Mesenchymal stem cell (in vitro differentiated cells and primary cell): Measurements from ENCODE around the gene DOCK8.
"Not testable (repeated sequence)": the region's sequence is repeated elsewhere in the genome, so short reads cannot be mapped to it uniquely, and the experiment has no call there.

ENCODE experiments used
- DNase-seq: peaks from one replicate; pipeline ENCODE4 v3.0.0-alpha.2; 2013
- H2AFZ ChIP-seq: one replicate; pipeline ENCODE4 v1.6.1; 2013; ENCODE audit warnings: low read depth, mild to moderate bottlenecking, control low read depth, inconsistent platforms, low read length, moderate library complexity
- H2AK5ac ChIP-seq: 2 replicates; pipeline ENCODE4 v1.6.1; 2013; ENCODE audit warnings: low read length, moderate library complexity, mild to moderate bottlenecking, inconsistent platforms; ENCODE audit not compliant: severe bottlenecking
- H2BK120ac ChIP-seq: one replicate; pipeline ENCODE4 v1.6.1; 2013; ENCODE audit warnings: low read depth, mild to moderate bottlenecking, inconsistent platforms, low read length, moderate library complexity
- H2BK12ac ChIP-seq, 2 experiments: one replicate each; pipeline ENCODE4 v1.6.1; 2013; ENCODE audit warnings: inconsistent platforms in 2 of 2, low read length in 2 of 2, mild to moderate bottlenecking in 2 of 2, moderate library complexity in 2 of 2, control low read depth in 1 of 2
- H2BK15ac ChIP-seq: one replicate; pipeline ENCODE4 v1.6.1; 2013; ENCODE audit warnings: mild to moderate bottlenecking, low read depth, inconsistent platforms; ENCODE audit not compliant: poor library complexity, severe bottlenecking
- H2BK5ac ChIP-seq: 2 replicates; pipeline ENCODE4 v1.6.1; 2013; ENCODE audit warnings: low read depth, mild to moderate bottlenecking, low read length, control low read depth, inconsistent platforms; ENCODE audit not compliant: poor library complexity, severe bottlenecking
- H3K14ac ChIP-seq, 2 experiments: one replicate each; pipeline ENCODE4 v1.6.1; 2013; ENCODE audit warnings: inconsistent platforms in 2 of 2, low read length in 2 of 2, control low read depth in 1 of 2, mild to moderate bottlenecking in 1 of 2, moderate library complexity in 1 of 2
- H3K18ac ChIP-seq, 2 experiments: one replicate each; pipeline ENCODE4 v1.6.1; 2013; ENCODE audit warnings: inconsistent platforms in 2 of 2, low read length in 2 of 2, control low read depth in 1 of 2, low read depth in 1 of 2, mild to moderate bottlenecking in 1 of 2
- H3K23ac ChIP-seq, 2 experiments: one replicate each; pipeline ENCODE4 v1.6.1; 2013; ENCODE audit warnings: inconsistent platforms in 2 of 2, low read length in 2 of 2, mild to moderate bottlenecking in 2 of 2, moderate library complexity in 2 of 2, control low read depth in 1 of 2
- H3K27ac ChIP-seq: 2 replicates; pipeline ENCODE4 v1.5.1; 2013; ENCODE audit warnings: mild to moderate bottlenecking, moderate library complexity, low read length, control low read depth, inconsistent platforms; ENCODE audit not compliant: poor library complexity, severe bottlenecking
- H3K27me3 ChIP-seq, 2 experiments: 2 replicates each; pipeline versions ENCODE4 v1.6.1 to v1.7.0; 2013; ENCODE audit warnings: low read length in 2 of 2, mild to moderate bottlenecking in 2 of 2, moderate library complexity in 2 of 2, control low read depth in 1 of 2, inconsistent platforms in 1 of 2; ENCODE audit not compliant: control insufficient read depth in 1 of 2, insufficient read depth in 1 of 2
- H3K36me3 ChIP-seq, 2 experiments: 2 replicates each; pipeline versions ENCODE4 v1.6.1 to v1.7.0; 2013; ENCODE audit warnings: low read length in 2 of 2, control low read depth in 1 of 2, inconsistent platforms in 1 of 2, low read depth in 1 of 2, mild to moderate bottlenecking in 1 of 2; ENCODE audit not compliant: insufficient read depth in 2 of 2, control insufficient read depth in 1 of 2
- H3K4ac ChIP-seq, 2 experiments: one replicate each; pipeline ENCODE4 v1.6.1; 2013; ENCODE audit warnings: inconsistent platforms in 2 of 2, low read length in 2 of 2, mild to moderate bottlenecking in 2 of 2, moderate library complexity in 2 of 2, control low read depth in 1 of 2, low read depth in 1 of 2
- H3K4me1 ChIP-seq: 2 replicates; pipeline ENCODE4 v1.6.1; 2013; ENCODE audit warnings: low read depth, low read length, control low read depth; ENCODE audit not compliant: control insufficient read depth, insufficient read depth
- H3K4me2 ChIP-seq: 2 replicates; pipeline ENCODE4 v1.6.1; 2013; ENCODE audit warnings: low read length, mild to moderate bottlenecking, inconsistent platforms; ENCODE audit not compliant: poor library complexity, severe bottlenecking
- H3K4me3 ChIP-seq, 2 experiments: 2 replicates each; pipeline versions ENCODE4 v1.5.1 to v1.7.0; 2013; ENCODE audit warnings: low read length in 2 of 2, mild to moderate bottlenecking in 2 of 2, control low read depth in 1 of 2, low read depth in 1 of 2; ENCODE audit not compliant: insufficient read depth in 1 of 2
- H3K79me1 ChIP-seq: replicated peaks from 2 replicates; pipeline ENCODE4 v1.6.1; 2013; ENCODE audit warnings: mild to moderate bottlenecking, control low read depth, low read length, inconsistent platforms; ENCODE audit not compliant: poor library complexity, severe bottlenecking
- H3K9ac ChIP-seq: 2 replicates; pipeline ENCODE4 v1.7.0; 2013; ENCODE audit warnings: mild to moderate bottlenecking, low read length, moderate library complexity
- H3K9me3 ChIP-seq: 2 replicates; pipeline ENCODE4 v1.7.0; 2013; ENCODE audit warnings: mild to moderate bottlenecking, low read length; ENCODE audit not compliant: control insufficient read depth
- H4K8ac ChIP-seq: one replicate; pipeline ENCODE4 v1.6.1; 2013; ENCODE audit warnings: inconsistent platforms, mild to moderate bottlenecking, low read length, moderate library complexity
- H4K91ac ChIP-seq: one replicate; pipeline ENCODE4 v1.6.1; 2013; ENCODE audit warnings: mild to moderate bottlenecking, low read length, inconsistent platforms
- WGBS: methylation state at CpG from one replicate; pipeline ENCODE4 v1.1.7; 2013; ENCODE audit warnings: mixed read lengths; 5-methylcytosine and 5-hydroxymethylcytosine counted together

The DOCK8 gene

DNA sequence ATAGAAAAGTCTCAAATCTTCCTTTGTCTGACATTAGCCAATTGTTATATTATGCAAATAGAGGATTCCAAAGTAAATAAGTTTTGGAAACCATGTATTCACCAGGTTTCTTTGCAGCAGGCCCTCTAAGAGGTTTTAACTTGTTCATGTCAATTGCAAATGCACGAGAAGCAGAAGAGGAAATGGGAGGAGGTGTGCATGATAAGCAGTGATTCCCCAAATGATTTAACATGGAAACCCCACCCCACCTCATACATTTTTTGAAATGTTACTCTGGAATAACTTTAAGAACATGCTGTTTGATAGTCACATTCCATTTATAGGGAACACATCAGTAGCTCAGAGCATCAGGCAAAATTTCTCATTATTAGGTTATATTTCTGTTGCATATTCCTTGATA, 190.7 kb downstream of the DOCK8 start:
- Histone ChIP-seq H2BK120ac (no peak overlapping the region), H2BK5ac (no peak overlapping the region), H3K4me3 (no peak overlapping the region), H2AFZ (no peak overlapping the region), H4K91ac (no peak overlapping the region), H3K9ac (no peak overlapping the region), H3K18ac (no peak overlapping the region), H3K36me3 (no peaks in the 10 kb centered on the region), H3K4me2 (no peak overlapping the region), H2BK12ac (no peak overlapping the region), H4K8ac (no peak overlapping the region), H3K9me3 (no peaks in the 10 kb centered on the region), H2AK5ac (no peak overlapping the region), H3K4ac (no peak overlapping the region), H3K4me1 (no peaks in the 10 kb centered on the region), H3K27me3 (no peaks in the 10 kb centered on the region), H3K23ac (no peak overlapping the region), H3K14ac (no peak overlapping the region), H3K79me1 (no peaks in the 10 kb centered on the region), H2BK15ac (no peak overlapping the region), H3K27ac (no peak overlapping the region)
- WGBS = 40% methylated on average over 1 of the region's 1 CpG
- DNase-seq = no peak

GRCh38 chr9:406886-407654, 192.4 kb downstream of the DOCK8 start:
- no peak overlapping the region for H2BK15ac ChIP-seq
- H3K4me1 ChIP-seq = no peaks in the 10 kb centered on the region
- H2BK5ac ChIP-seq = no peak overlapping the region
- H4K8ac ChIP-seq = no peak overlapping the region
- no peaks in the 10 kb centered on the region for H3K79me1 ChIP-seq
- H3K27ac ChIP-seq = no peak overlapping the region
- no peak overlapping the region for H4K91ac ChIP-seq
- no peak overlapping the region for H3K4me3 ChIP-seq
- H3K4me2 ChIP-seq = no peak overlapping the region
- no peak overlapping the region for H3K4ac ChIP-seq
- no peak overlapping the region for H3K9ac ChIP-seq
- no peaks in the 10 kb centered on the region for H3K9me3 ChIP-seq
- no peak overlapping the region for H2BK120ac ChIP-seq
- DNase-seq = no peak
- no peaks in the 10 kb centered on the region for H3K27me3 ChIP-seq
- no peak overlapping the region for H2AFZ ChIP-seq
- H2AK5ac ChIP-seq = no peak overlapping the region
- no peak overlapping the region for H2BK12ac ChIP-seq
- H3K36me3 ChIP-seq = no peaks in the 10 kb centered on the region
- no peak overlapping the region for H3K14ac ChIP-seq
- H3K18ac ChIP-seq = no peak overlapping the region
- 89% methylated on average over 7 of the region's 7 CpGs for WGBS
- no peak overlapping the region for H3K23ac ChIP-seq

- not testable (repeated sequence) for H3K4me3 ChIP-seq, H3K36me3 ChIP-seq, H2BK5ac ChIP-seq, H3K9me3 ChIP-seq, H4K8ac ChIP-seq, H3K79me1 ChIP-seq, H2BK12ac ChIP-seq, H2BK120ac ChIP-seq, H3K27ac ChIP-seq, H3K23ac ChIP-seq, H3K14ac ChIP-seq, H3K4me2 ChIP-seq, H2AFZ ChIP-seq, H2AK5ac ChIP-seq, H3K27me3 ChIP-seq, DNase-seq, H4K91ac ChIP-seq, H3K4me1 ChIP-seq, H2BK15ac ChIP-seq, H3K9ac ChIP-seq, H3K4ac ChIP-seq, H3K18ac ChIP-seq
- no CpG with 5 or more reads among the region's 7 CpGs for WGBS
These were observed 195.0 kb downstream of the DOCK8 start for GRCh38 chr9:409655-410054.

DNA sequence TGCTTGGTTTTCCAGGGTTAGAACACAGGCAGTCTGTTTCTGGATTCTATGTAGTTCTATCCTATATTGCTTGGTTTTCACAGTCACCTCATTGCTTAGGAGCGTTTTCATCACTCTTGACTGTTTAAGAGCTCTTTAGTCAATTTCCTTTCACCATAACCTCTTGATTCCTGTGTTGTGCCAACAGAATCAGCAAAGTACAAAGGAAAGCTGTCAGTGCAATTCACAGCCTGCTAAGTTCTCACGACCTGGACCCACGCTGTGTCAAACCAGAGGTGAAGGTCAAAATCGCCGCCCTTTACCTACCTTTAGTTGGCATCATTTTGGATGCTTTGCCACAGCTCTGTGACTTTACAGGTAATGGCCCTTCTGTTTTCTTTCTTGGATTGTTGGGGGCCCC, 199.9 kb downstream of the DOCK8 start:
- Histone ChIP-seq H3K27ac (no peak overlapping the region), H3K79me1 (no peaks in the 10 kb centered on the region), H3K4me1 (no peaks in the 10 kb centered on the region), H3K23ac (no peak overlapping the region), H2BK5ac (no peak overlapping the region), H4K8ac (no peak overlapping the region), H3K4me3 (no peak overlapping the region), H3K18ac (no peak overlapping the region), H3K27me3 (no peaks in the 10 kb centered on the region), H2BK120ac (no peak overlapping the region), H2BK12ac (no peak overlapping the region), H2AFZ (no peak overlapping the region), H3K36me3 (no peaks in the 10 kb centered on the region), H3K4ac (no peak overlapping the region), H3K4me2 (no peak overlapping the region), H4K91ac (no peak overlapping the region), H3K14ac (no peak overlapping the region), H3K9me3 (no peaks in the 10 kb centered on the region), H3K9ac (no peak overlapping the region), H2AK5ac (no peak overlapping the region), H2BK15ac (no peak overlapping the region)
- 76% methylated on average over 5 of the region's 5 CpGs for WGBS
- DNase-seq = no peak
